ENCODE results near the gene P2RX1.
"Not testable (repeated sequence)": the region's sequence is repeated elsewhere in the genome, so short reads cannot be mapped to it uniquely, and the experiment has no call there.

The P2RX1 gene

DNA sequence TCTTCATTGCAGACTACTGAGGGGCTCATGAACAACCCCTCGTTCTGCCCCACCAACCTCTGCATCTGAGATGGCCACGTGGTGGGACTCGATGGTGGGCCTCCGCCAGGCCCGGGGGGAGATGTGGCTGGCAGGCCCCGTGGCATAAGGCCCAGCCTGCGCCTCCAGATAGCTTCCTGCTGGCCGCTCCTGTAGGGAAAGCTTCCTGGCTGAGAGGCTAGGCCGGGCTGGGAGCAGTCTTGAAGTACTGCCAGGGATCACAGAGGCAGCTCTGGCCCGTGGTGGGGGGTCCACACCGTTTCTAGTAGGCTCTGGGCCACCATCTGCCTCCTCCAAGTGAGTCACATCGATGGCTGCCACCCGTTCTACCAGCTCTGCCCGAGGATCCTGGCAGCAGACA is 31.0 kb downstream of the P2RX1 start:
- no peak for DNase-seq

DNA sequence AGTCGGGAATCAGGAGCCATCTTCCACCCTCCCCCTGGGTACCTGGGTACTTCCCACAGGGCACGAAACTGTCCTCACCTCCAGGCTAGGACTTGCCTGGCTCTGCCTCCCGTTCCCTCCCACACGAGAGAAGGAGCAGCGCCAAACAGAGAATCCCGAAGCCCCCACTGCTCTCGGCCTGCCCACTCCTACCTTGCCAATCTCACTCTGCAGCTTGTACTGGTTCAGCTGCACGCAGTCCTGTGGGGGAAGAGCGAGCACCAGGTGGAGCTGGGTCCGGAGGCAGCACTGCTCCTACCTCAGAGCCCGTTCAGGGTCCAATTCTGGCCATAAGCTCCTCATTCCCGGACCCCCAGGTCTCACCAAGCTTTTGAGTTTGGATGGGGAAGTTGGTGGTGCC is 32.1 kb downstream of the P2RX1 start:
- DNase-seq: no peak

- DNase-seq: no peak
Observed at GRCh38 chr17:3882276-3882675, 34.0 kb downstream of the P2RX1 start.

DNA sequence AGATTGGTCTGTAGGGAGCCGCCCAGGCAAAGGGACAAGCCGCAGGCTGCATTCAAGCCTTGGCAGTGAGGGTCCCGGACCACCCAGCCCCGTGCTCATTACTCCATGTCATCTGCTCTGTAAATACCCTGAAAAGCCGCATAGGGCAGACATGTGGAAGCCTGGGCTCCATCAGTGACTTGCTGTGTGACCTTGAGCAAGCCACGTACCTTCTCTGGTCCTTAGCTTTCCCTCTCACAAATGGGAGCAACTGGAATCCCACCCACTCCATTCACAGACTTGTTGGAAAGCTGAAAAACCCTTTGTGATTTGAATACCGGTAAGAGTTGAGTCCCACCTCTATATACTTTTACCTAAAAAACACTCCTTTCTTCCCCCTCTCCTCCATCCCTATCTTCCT is 35.3 kb downstream of the P2RX1 start:
- no peak for DNase-seq

- DNase-seq: peak; percentile 62
Observed at GRCh38 chr17:3879591-3880417, 36.5 kb downstream of the P2RX1 start.

- DNase-seq: peak; percentile 94
Observed at GRCh38 chr17:3879186-3879585, 37.1 kb downstream of the P2RX1 start.

DNA sequence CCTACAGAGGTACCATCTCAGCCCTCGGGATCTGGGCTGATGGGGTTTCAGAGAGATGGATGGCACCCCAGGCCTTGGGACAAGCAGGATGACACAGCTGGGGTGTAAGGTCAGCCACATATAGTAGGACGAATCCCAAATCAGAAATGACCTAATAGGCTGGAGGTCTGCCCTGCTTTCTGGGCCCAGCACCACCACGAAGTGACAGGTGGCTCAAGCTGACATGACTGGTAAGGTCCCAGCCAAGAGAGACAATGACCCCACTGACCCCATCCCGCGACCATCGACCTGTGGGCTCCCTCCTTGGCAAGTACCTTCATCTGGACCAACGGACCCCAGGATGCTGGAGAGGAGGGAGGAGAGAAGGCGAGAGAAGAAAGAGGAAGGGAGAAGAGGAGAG is 39.0 kb downstream of the P2RX1 start:
- no peak for DNase-seq

GRCh38 chr17:3875317-3875716 is 40.9 kb downstream of the P2RX1 start:
- no peak for DNase-seq

GRCh38 chr17:3873862-3874261 is 42.4 kb downstream of the P2RX1 start:
- DNase-seq: no peak

- DNase-seq: no peak
Observed at GRCh38 chr17:3870871-3871306, 45.4 kb downstream of the P2RX1 start.

DNA sequence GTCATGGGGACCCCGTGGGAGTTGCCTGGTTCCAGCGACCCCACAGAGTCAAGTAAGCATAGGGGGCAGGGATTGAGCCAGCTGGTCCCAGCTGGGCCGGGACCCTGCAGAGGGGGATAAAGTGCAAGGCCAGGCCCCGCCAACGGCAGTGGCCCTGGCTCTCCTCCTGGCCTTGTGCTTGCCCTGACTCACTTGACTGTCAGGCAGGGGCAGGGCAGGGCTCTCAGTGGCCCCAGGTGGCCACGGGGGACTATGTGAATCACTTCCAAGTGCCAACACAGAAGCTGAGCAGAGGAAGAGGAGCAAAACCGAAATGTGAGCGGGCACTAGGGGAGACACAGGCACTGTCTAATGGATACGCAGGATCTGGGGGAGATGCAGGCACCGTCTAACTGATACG is 48.7 kb downstream of the P2RX1 start:
- DNase-seq: no peak

GRCh38 chr17:3867106-3867505 is 49.2 kb downstream of the P2RX1 start:
- DNase-seq: no peak

GRCh38 chr17:3866276-3866675 is 50.0 kb downstream of the P2RX1 start:
- no peak for DNase-seq

DNA sequence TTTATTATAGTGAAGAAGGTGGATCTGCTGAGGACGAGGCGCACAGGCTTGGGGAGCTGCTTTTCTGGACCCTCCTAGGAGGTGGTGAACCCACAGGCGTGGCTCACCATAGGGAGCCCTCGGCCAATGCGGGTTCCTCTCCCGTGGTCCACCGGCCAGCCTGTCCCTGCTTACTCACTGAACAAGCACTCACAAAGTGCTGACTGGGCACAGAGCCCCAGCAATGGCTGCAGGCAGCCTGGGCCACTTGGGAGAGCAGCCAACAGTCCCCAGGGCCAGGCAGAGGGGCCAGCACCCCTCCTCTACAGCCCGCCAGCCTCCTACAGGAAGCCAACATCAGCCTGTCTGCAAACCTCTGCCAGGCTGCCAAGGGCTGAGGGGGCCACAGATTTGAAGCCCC is 51.1 kb downstream of the P2RX1 start:
- DNase-seq: no peak

DNA sequence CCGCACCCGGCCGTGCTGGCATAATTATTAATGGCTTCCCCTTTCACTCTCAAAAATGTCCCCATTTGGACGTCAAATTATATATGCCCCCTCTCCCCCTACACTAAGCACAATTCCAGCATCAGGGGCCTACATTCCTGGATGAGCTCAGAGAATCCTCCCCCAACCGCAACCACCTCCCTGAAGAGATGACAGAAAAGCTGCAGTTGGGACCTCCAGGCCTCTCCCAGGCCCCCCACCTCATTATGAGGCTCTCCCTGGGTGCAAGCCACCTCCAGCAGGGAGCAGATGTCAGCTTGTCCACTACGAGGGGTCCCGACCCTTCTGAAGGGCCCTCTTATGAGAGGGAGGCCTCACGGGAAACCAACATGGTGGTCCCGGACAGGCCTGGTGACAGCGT is 51.7 kb downstream of the P2RX1 start:
- DNase-seq: no peak

DNA sequence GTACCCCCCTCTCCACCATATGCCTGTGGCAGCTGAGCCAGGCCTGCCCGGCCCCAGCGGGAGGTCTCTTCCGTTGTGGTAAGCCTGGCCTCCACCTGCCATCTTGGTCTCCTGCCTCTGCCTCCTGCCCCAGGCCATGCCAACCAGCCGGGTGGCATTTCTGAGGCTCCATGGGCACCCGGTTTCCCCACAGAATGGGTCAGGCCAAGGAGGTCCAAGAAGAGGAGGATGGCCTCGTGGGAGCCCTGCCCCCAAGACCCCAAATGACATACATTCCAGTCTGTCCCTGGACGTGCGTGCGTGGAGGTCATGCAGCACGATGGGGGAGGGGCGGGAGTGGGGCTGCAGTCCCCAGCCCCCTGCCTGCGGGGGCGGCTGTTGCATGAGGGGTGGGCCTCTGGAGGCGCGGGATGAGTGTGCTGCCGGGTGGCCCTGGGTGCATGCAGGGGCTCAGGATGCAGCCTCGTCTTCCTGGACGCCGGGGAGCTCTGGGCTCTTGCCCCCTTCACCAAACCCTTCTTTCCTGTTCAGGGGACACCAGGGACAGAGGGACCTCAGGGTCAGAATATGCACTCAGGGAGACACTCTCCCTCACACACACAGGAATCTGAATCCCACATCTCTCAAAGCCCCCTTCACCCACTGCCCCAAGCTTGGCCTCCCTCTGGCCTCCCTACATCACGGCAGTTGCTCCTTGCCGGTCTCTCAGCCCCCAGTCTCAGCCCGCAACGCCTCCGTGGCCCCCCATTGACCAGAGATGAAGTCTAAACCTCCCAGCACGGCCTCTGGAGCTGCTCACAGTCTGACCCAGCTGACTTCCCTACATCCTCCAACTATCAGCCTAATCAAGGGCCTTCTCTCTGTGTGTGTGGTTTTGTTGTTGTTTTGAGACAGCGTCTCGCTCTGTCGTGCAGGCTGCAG is 54.2 kb downstream of the P2RX1 start:
- DNase-seq: no peak

GRCh38 chr17:3860939-3861700 is 55.1 kb downstream of the P2RX1 start:
- DNase-seq: no peak

DNA sequence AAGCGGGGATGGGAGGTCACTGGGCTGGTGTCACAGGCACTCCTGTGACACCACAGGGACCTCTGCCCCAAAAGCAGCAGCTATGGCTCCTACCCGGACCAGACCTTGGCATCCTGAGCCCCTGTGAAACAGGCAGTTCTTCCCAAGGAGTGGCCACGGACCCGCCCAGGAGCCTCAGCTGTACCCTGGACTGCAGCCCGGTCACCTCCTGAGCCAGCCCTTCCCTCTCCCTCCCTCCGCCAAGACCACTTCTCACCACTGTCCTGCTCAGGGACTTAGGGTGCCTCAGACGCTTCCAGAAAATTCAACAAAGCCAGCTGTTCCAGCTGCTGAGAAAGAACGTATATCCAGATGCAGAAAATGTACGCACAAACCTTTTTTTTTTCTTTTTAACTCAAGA is 56.3 kb downstream of the P2RX1 start:
- no peak for DNase-seq

DNA sequence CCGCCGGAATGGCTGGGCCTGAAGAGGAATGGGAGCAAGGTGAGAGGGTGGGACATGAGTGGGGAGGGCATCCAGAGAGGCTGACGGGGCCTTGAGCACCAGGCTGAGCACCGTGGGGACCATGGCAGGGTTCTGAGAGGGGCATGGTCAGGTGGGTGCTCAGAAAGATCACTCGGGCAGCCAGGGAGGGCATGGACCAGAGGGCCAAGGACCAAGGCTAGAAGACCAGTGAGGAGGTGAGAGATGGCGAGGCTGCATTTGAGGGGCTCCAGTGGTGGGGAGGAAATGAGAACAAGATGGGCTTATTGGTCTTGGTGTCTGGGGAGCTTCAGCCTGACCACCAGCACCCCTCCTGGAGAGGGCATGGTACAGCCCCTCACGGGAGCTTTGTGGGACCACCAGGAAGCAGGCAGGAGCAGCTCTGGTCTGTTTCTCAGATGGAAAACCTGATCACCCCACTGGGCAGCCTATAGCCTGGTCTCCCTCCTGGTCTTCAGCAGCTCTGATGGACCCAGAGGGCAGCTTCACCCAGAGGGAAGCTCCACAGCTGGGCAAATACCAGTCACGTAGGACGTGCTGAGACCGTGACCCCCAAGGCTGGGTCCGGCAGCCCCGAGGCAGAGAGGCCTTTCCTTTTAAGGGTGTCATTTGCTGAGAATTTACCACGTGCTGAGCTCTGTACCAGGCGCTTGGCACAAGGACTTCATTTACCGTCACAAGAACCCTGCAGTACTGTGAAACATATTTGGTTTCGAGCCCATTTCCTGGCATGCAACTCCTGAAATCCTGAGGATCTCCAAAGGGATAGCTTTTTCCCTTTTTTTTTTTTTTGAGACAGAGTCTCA is 58.8 kb downstream of the P2RX1 start:
- no peak for DNase-seq

- not testable (repeated sequence) for DNase-seq
Observed at GRCh38 chr17:3854204-3854603, 62.1 kb downstream of the P2RX1 start.

DNA sequence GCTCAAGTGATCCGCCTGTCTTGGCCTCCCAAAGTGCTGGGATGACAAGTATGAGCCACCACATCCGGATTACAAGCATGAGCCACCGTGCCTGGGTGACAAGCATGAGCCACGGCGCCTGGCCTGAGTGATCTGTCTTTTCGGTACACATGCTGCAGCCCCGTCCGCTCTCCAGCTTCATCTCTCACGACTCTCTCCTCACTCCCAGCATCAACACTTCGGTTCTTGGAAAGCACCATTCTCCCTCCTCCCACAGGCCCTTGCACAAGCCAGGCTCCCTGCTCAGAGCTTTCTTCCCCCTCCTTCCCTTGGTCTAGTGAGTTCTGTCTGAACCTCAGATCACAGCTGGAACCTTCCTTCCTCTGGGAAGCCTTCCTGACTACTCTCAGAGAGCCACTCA is 63.7 kb downstream of the P2RX1 start:
- DNase-seq: no peak

GRCh38 chr17:3851461-3852100 is 64.7 kb downstream of the P2RX1 start:
- DNase-seq: no peak

Measured in NCI-H524 treated with DMSO at 0.1 percent for 48 hours (cell line).